ENCODE data around the gene MUSK. TPM values are rescaled to one million over a fixed set of nuclear protein-coding genes. Genes with fewer than 3 reads are reported as not detected.

Gene MUSK
- total and polyA plus RNA-seq, 4 experiments from 2014 or later: not detected

DNA sequence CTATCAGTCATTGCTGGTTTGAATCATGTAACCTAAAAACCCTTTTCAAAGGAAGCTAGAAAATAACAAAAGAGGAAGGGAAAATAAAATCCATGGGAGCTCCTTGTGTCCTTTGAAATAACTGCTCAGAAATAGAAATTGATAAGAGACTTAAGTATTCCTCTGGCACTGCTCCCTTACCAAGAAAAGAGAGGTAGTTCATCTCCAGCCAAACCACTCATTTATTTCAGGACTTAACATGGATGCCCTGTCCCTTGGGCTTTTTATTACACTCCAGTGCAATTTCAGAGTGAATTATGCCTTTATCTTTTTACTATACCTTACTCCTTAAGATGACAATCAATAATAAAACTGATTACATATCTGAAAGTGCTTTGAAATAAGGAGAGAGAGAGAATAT lies 61.0 kb downstream of the MUSK start:
- ChIA-PET POLR2A (ENCODE audit: partially characterized antibody) (no interaction called here), CTCF (ENCODE audit: partially characterized antibody) (no interaction called here)
- no peak overlapping the region for H3K4me3 Mint-ChIP-seq
- H3K9me3 Mint-ChIP-seq: peaks cover 0 to 3% (median 0%) of the 10 kb centered on the region in 8 donors
- no peaks in the 10 kb centered on the region for H3K9me3 ChIP-seq (ENCODE audit: control insufficient read depth in 1 of 2, low read length in 2 of 2)
- no peaks in the 10 kb centered on the region for H3K27me3 ChIP-seq (ENCODE audit: insufficient read depth, low read length)
- no peaks in the 10 kb centered on the region for H3K4me1 Mint-ChIP-seq
- no peaks in the 10 kb centered on the region for H3K36me3 ChIP-seq (ENCODE audit: insufficient read depth, low read length)
- no peaks in the 10 kb centered on the region for H3K4me1 ChIP-seq (ENCODE audit: insufficient read depth, low read length)
- no peaks in the 10 kb centered on the region for H3K27me3 Mint-ChIP-seq
- no peaks in the 10 kb centered on the region for H3K36me3 Mint-ChIP-seq
- DNase-seq: no peak
- no peak overlapping the region for H3K27ac ChIP-seq (ENCODE audit: low read depth, low read length)
- H3K27ac Mint-ChIP-seq: no peak overlapping the region
- intact Hi-C loops (cut with micrococcal nuclease): no loop called here
- no peak overlapping the region for H3K4me3 ChIP-seq (ENCODE audit: low read length in 2 of 2)

DNA sequence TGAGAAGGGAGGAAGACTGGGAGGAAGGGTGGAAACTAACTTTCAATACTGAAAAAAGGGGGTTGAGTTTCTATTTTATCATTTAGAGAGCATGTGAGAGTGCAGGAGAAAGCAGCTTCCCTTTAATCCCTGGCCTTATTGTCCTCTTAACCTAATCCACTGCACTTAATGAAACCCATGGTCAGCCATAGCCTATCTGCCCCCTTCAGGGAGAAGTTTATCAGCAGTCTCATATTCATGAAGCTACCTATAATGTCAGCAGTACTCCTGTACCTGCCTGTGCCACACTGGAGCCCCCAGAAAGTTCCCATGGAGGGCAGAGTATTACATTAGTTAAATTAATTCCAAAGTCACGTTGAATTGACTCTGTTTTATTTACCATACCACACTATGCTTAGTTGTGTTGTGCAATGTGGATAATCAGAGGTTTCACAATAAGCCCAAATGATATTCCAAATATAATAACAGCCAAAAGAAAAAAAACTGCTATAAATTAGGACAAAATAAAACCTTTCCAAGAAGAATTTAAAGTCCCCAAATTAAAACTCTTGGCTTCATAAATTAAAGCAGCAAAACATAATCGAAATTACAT lies 62.9 kb downstream of the MUSK start:
- H3K27ac Mint-ChIP-seq: no peak overlapping the region
- DNase-seq: no peak
- H3K4me3 ChIP-seq (ENCODE audit: low read length in 2 of 2): no peak overlapping the region
- H3K36me3 ChIP-seq (ENCODE audit: insufficient read depth, low read length): no peaks in the 10 kb centered on the region
- POLR2A ChIA-PET (ENCODE audit: partially characterized antibody): no interaction called here
- H3K4me3 Mint-ChIP-seq: no peak overlapping the region
- H3K4me1 Mint-ChIP-seq: no peaks in the 10 kb centered on the region
- H3K9me3 ChIP-seq (ENCODE audit: control insufficient read depth in 1 of 2, low read length in 2 of 2): no peaks in the 10 kb centered on the region
- peaks cover 0 to 3% (median 2%) of the 10 kb centered on the region in 8 donors for H3K9me3 Mint-ChIP-seq
- H3K36me3 Mint-ChIP-seq: no peaks in the 10 kb centered on the region
- H3K27me3 ChIP-seq (ENCODE audit: insufficient read depth, low read length): no peaks in the 10 kb centered on the region
- CTCF ChIA-PET (ENCODE audit: partially characterized antibody): no interaction called here
- H3K27ac ChIP-seq (ENCODE audit: low read depth, low read length): no peak overlapping the region
- intact Hi-C loops (cut with micrococcal nuclease): no loop called here
- no peaks in the 10 kb centered on the region for H3K4me1 ChIP-seq (ENCODE audit: insufficient read depth, low read length)
- no peaks in the 10 kb centered on the region for H3K27me3 Mint-ChIP-seq

DNA sequence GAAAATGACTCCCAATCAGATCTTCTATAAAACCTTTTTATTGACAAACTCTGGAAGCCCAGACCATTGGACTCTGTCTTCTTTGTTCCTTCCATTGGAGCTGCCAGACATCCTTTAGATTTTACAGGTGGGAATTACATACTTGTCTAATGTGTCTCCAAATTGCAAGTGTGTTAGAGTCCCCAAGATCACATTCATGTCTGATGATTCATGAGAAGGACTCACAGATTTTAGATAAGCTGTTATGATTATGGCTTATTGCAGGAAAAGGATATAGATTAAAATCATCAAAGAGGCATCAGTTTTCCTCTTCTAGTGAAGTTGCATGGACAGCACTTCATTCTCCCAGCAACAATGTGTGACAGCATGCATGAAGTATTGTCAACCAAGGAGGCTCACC lies 70.4 kb downstream of the MUSK start:
- DNase-seq: no peak
- intact Hi-C loops (cut with micrococcal nuclease): no loop called here
- H3K27me3 ChIP-seq (ENCODE audit: insufficient read depth, low read length): no peaks in the 10 kb centered on the region
- no peaks in the 10 kb centered on the region for H3K9me3 ChIP-seq (ENCODE audit: control insufficient read depth in 1 of 2, low read length in 2 of 2)
- Mint-ChIP-seq H3K4me3 (no peak overlapping the region), H3K27me3 (no peaks in the 10 kb centered on the region), H3K36me3 (no peaks in the 10 kb centered on the region), H3K9me3 (peaks cover 0 to 18% (median 2%) of the 10 kb centered on the region in 8 donors), H3K4me1 (no peaks in the 10 kb centered on the region), H3K27ac (no peak overlapping the region)
- no peak overlapping the region for H3K4me3 ChIP-seq (ENCODE audit: low read length in 2 of 2)
- H3K36me3 ChIP-seq (ENCODE audit: insufficient read depth, low read length): no peaks in the 10 kb centered on the region
- H3K4me1 ChIP-seq (ENCODE audit: insufficient read depth, low read length): no peaks in the 10 kb centered on the region
- CTCF ChIA-PET (ENCODE audit: partially characterized antibody): no interaction called here
- POLR2A ChIA-PET (ENCODE audit: partially characterized antibody): no interaction called here
- H3K27ac ChIP-seq (ENCODE audit: low read depth, low read length): no peak overlapping the region

GRCh38 chr9:110742741-110743371 lies 74.3 kb downstream of the MUSK start:
- no peak overlapping the region for H3K27ac Mint-ChIP-seq
- POLR2A ChIA-PET (ENCODE audit: partially characterized antibody): no interaction called here
- CTCF ChIA-PET (ENCODE audit: partially characterized antibody): no interaction called here
- DNase-seq: no peak
- peaks cover 0 to 13% (median 0%) of the 10 kb centered on the region in 8 donors for H3K9me3 Mint-ChIP-seq
- H3K27me3 ChIP-seq (ENCODE audit: insufficient read depth, low read length): no peaks in the 10 kb centered on the region
- H3K4me3 ChIP-seq (ENCODE audit: low read length in 2 of 2): no peak overlapping the region
- H3K36me3 ChIP-seq (ENCODE audit: insufficient read depth, low read length): no peaks in the 10 kb centered on the region
- H3K4me3 Mint-ChIP-seq: no peak overlapping the region
- no peaks in the 10 kb centered on the region for H3K36me3 Mint-ChIP-seq
- no peak overlapping the region for H3K27ac ChIP-seq (ENCODE audit: low read depth, low read length)
- intact Hi-C loops (cut with micrococcal nuclease): no loop called here
- H3K27me3 Mint-ChIP-seq: no peaks in the 10 kb centered on the region
- no peaks in the 10 kb centered on the region for H3K4me1 ChIP-seq (ENCODE audit: insufficient read depth, low read length)
- no peaks in the 10 kb centered on the region for H3K9me3 ChIP-seq (ENCODE audit: control insufficient read depth in 1 of 2, low read length in 2 of 2)
- H3K4me1 Mint-ChIP-seq: no peaks in the 10 kb centered on the region

- CTCF ChIA-PET (ENCODE audit: partially characterized antibody): no interaction called here
- Mint-ChIP-seq H3K27me3 (no peaks in the 10 kb centered on the region), H3K27ac (no peak overlapping the region), H3K4me3 (no peak overlapping the region), H3K36me3 (no peaks in the 10 kb centered on the region), H3K9me3 (peaks cover 0 to 4% (median 0%) of the 10 kb centered on the region in 8 donors), H3K4me1 (no peaks in the 10 kb centered on the region)
- no peak for DNase-seq
- Histone ChIP-seq H3K4me3 (ENCODE audit: low read length in 2 of 2) (no peak overlapping the region), H3K36me3 (ENCODE audit: insufficient read depth, low read length) (no peaks in the 10 kb centered on the region), H3K9me3 (ENCODE audit: control insufficient read depth in 1 of 2, low read length in 2 of 2) (no peaks in the 10 kb centered on the region), H3K27ac (ENCODE audit: low read depth, low read length) (no peak overlapping the region), H3K4me1 (ENCODE audit: insufficient read depth, low read length) (no peaks in the 10 kb centered on the region), H3K27me3 (ENCODE audit: insufficient read depth, low read length) (no peaks in the 10 kb centered on the region)
- intact Hi-C loops (cut with micrococcal nuclease): no loop called here
- POLR2A ChIA-PET (ENCODE audit: partially characterized antibody): no interaction called here
Observed at GRCh38 chr9:110744715-110745384, 76.3 kb downstream of the MUSK start.

- no peaks in the 10 kb centered on the region for H3K36me3 ChIP-seq (ENCODE audit: insufficient read depth, low read length)
- H3K27me3 ChIP-seq (ENCODE audit: insufficient read depth, low read length): no peaks in the 10 kb centered on the region
- POLR2A ChIA-PET (ENCODE audit: partially characterized antibody): no interaction called here
- no peaks in the 10 kb centered on the region for H3K4me1 ChIP-seq (ENCODE audit: insufficient read depth, low read length)
- no peak for DNase-seq
- H3K9me3 Mint-ChIP-seq: peaks cover 0 to 3% (median 0%) of the 10 kb centered on the region in 8 donors
- H3K27ac Mint-ChIP-seq: no peak overlapping the region
- no peaks in the 10 kb centered on the region for H3K27me3 Mint-ChIP-seq
- no peak overlapping the region for H3K4me3 Mint-ChIP-seq
- intact Hi-C loops (cut with micrococcal nuclease): no loop called here
- no peaks in the 10 kb centered on the region for H3K9me3 ChIP-seq (ENCODE audit: control insufficient read depth in 1 of 2, low read length in 2 of 2)
- H3K4me1 Mint-ChIP-seq: no peaks in the 10 kb centered on the region
- no peak overlapping the region for H3K4me3 ChIP-seq (ENCODE audit: low read length in 2 of 2)
- H3K27ac ChIP-seq (ENCODE audit: low read depth, low read length): no peak overlapping the region
- H3K36me3 Mint-ChIP-seq: no peaks in the 10 kb centered on the region
- CTCF ChIA-PET (ENCODE audit: partially characterized antibody): no interaction called here
Observed at GRCh38 chr9:110745676-110746075, 77.1 kb downstream of the MUSK start.

DNA sequence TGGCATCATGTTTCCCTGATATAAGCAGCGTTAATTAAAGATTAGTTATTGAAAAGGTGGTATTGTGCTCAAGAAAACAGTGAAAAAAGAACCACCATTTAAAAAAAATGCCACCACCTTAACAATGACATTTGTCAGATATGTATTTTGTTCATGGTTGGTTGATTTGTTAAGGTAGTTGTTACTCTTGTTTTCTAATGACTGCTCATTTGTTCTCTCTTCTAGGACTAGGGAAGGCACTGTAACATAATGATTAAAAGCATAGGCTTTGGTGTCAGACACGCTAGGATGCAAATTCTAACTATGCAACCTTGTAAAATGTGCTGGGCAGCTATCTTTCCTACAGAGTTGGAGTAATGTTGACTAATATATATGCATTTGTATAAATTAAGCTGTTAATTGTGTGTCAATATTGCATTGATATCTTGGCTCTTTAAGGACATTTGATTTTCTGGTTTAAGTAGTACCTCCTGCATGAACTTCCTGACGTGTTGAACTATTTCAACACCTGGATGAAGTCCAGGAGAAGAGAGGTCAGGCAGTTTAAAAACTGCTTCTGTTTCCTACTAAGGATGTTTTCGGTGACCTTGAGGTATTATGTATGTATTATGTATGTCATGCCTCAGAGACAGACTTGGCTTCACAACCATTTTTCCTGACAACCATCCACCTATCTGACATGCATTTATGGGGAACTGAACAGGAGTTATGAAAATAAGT lies 77.8 kb downstream of the MUSK start:
- no peaks in the 10 kb centered on the region for H3K27me3 Mint-ChIP-seq
- Histone ChIP-seq H3K4me3 (ENCODE audit: low read length in 2 of 2) (no peak overlapping the region), H3K27me3 (ENCODE audit: insufficient read depth, low read length) (no peaks in the 10 kb centered on the region), H3K4me1 (ENCODE audit: insufficient read depth, low read length) (no peaks in the 10 kb centered on the region), H3K9me3 (ENCODE audit: control insufficient read depth in 1 of 2, low read length in 2 of 2) (no peaks in the 10 kb centered on the region), H3K36me3 (ENCODE audit: insufficient read depth, low read length) (no peaks in the 10 kb centered on the region), H3K27ac (ENCODE audit: low read depth, low read length) (no peak overlapping the region)
- H3K4me3 Mint-ChIP-seq: no peak overlapping the region
- no peak overlapping the region for H3K27ac Mint-ChIP-seq
- H3K9me3 Mint-ChIP-seq: peaks cover 0 to 2% (median 0%) of the 10 kb centered on the region in 8 donors
- POLR2A ChIA-PET (ENCODE audit: partially characterized antibody): no interaction called here
- DNase-seq: no peak
- intact Hi-C loops (cut with micrococcal nuclease): no loop called here
- CTCF ChIA-PET (ENCODE audit: partially characterized antibody): no interaction called here
- H3K36me3 Mint-ChIP-seq: no peaks in the 10 kb centered on the region
- no peaks in the 10 kb centered on the region for H3K4me1 Mint-ChIP-seq

All from CD4-positive, alpha-beta memory T cell (primary cell).